ENCODE results near the gene STRAP. TPM values are rescaled to one million over a fixed set of nuclear protein-coding genes. Genes with fewer than 3 reads are reported as not detected.

STRAP gene
- total RNA-seq, 1 donor from 2014 or later, result 138 TPM

GRCh38 chr12:15931590-15932053, 49.4 kb downstream of the STRAP start:
- Mint-ChIP-seq H3K36me3 (ENCODE audit: low read depth, unreplicated experiment) (no peaks in the 10 kb centered on the region), H3K27ac (ENCODE audit: unreplicated experiment) (no peak overlapping the region), H3K4me1 (ENCODE audit: unreplicated experiment) (peaks cover 7% of the 10 kb centered on the region), H3K4me3 (ENCODE audit: unreplicated experiment) (no peak overlapping the region), H3K9me3 (ENCODE audit: unreplicated experiment) (no peaks in the 10 kb centered on the region), H3K27me3 (ENCODE audit: unreplicated experiment) (peaks cover 3% of the 10 kb centered on the region)
- TF ChIP-seq CTCF (IDR thresholded peaks at IDR 0.05; ENCODE audit: unreplicated experiment), result no peak
- DNase-seq (ENCODE audit: low spot score), result no peak

GRCh38 chr12:15932327-15932726, 50.1 kb downstream of the STRAP start:
- TF ChIP-seq CTCF (IDR thresholded peaks at IDR 0.05; ENCODE audit: unreplicated experiment), result no peak
- Mint-ChIP-seq H3K27me3 (ENCODE audit: unreplicated experiment) (peaks cover 3% of the 10 kb centered on the region), H3K27ac (ENCODE audit: unreplicated experiment) (no peak overlapping the region), H3K9me3 (ENCODE audit: unreplicated experiment) (no peaks in the 10 kb centered on the region), H3K4me1 (ENCODE audit: unreplicated experiment) (peaks cover 9% of the 10 kb centered on the region), H3K36me3 (ENCODE audit: low read depth, unreplicated experiment) (no peaks in the 10 kb centered on the region), H3K4me3 (ENCODE audit: unreplicated experiment) (no peak overlapping the region)
- no peak for DNase-seq (ENCODE audit: low spot score)

DNA sequence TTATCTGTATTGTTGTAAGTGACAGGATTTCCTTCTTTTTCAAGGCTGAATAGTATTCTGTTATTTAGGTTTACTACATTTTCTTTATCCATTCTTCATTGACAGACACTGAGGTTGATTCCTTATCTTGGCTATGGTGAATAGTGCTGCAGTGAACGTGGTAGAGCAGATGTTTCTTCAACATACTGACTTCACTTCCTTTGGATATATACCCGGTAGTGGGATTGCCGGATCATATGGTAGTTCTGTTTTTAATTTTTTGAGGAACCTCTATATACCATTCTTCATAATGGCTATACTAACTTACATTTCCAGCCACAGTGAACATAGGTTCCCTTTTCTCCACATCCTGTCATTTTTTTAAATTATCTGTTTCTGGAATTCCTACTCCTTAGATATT, 50.8 kb downstream of the STRAP start:
- TF ChIP-seq CTCF (IDR thresholded peaks at IDR 0.05; ENCODE audit: unreplicated experiment), result no peak
- DNase-seq (ENCODE audit: low spot score), result no peak
- Mint-ChIP-seq H3K36me3 (ENCODE audit: low read depth, unreplicated experiment) (no peaks in the 10 kb centered on the region), H3K4me3 (ENCODE audit: unreplicated experiment) (no peak overlapping the region), H3K9me3 (ENCODE audit: unreplicated experiment) (no peaks in the 10 kb centered on the region), H3K27me3 (ENCODE audit: unreplicated experiment) (peaks cover 3% of the 10 kb centered on the region), H3K27ac (ENCODE audit: unreplicated experiment) (no peak overlapping the region), H3K4me1 (ENCODE audit: unreplicated experiment) (peaks cover 9% of the 10 kb centered on the region)

GRCh38 chr12:15933751-15934150, 51.6 kb downstream of the STRAP start:
- DNase-seq (ENCODE audit: low spot score), result no peak
- no peak overlapping the region for H3K4me3 Mint-ChIP-seq (ENCODE audit: unreplicated experiment)
- peaks cover 3% of the 10 kb centered on the region for H3K27me3 Mint-ChIP-seq (ENCODE audit: unreplicated experiment)
- H3K9me3 Mint-ChIP-seq (ENCODE audit: unreplicated experiment), result no peaks in the 10 kb centered on the region
- H3K36me3 Mint-ChIP-seq (ENCODE audit: low read depth, unreplicated experiment), result no peaks in the 10 kb centered on the region
- H3K4me1 Mint-ChIP-seq (ENCODE audit: unreplicated experiment), result peaks cover 6% of the 10 kb centered on the region
- H3K27ac Mint-ChIP-seq (ENCODE audit: unreplicated experiment), result no peak overlapping the region
- TF ChIP-seq CTCF (IDR thresholded peaks at IDR 0.05; ENCODE audit: unreplicated experiment), result no peak

DNA sequence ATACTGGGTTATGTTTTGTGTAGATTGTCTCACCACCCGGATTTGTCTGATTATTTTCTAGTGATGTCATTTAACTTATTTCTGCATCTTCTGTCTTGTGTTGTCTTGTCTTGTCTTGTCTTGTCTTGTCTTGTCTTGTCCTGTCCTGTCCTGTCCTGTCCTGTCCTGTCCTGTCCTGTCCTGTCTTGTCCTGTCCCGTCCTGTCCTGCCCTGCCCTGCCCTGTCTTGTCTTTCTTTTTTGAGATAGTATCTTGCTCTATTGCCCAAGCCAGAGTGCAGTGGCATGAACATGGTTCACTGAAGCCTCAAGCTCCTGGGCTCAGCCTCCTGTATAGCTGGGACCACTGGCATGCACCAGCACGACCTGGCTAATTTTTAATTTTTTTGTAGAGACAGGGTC, 54.6 kb downstream of the STRAP start:
- no peaks in the 10 kb centered on the region for H3K9me3 Mint-ChIP-seq (ENCODE audit: unreplicated experiment)
- H3K27me3 Mint-ChIP-seq (ENCODE audit: unreplicated experiment), result peaks cover 4% of the 10 kb centered on the region
- no peak overlapping the region for H3K27ac Mint-ChIP-seq (ENCODE audit: unreplicated experiment)
- no peak for DNase-seq (ENCODE audit: low spot score)
- H3K4me3 Mint-ChIP-seq (ENCODE audit: unreplicated experiment), result peak overlapping the region; percentile 15
- H3K4me1 Mint-ChIP-seq (ENCODE audit: unreplicated experiment), result peaks cover 3% of the 10 kb centered on the region
- no peak for TF ChIP-seq CTCF (IDR thresholded peaks at IDR 0.05; ENCODE audit: unreplicated experiment)
- H3K36me3 Mint-ChIP-seq (ENCODE audit: low read depth, unreplicated experiment), result peaks cover 4% of the 10 kb centered on the region
